ENCODE results near the gene STAT6. TPM values are rescaled to one million over a fixed set of nuclear protein-coding genes. Genes with fewer than 3 reads are reported as not detected.

Gene STAT6
- total RNA-seq, 2 donors from 2014 or later = 124 to 237 TPM

DNA sequence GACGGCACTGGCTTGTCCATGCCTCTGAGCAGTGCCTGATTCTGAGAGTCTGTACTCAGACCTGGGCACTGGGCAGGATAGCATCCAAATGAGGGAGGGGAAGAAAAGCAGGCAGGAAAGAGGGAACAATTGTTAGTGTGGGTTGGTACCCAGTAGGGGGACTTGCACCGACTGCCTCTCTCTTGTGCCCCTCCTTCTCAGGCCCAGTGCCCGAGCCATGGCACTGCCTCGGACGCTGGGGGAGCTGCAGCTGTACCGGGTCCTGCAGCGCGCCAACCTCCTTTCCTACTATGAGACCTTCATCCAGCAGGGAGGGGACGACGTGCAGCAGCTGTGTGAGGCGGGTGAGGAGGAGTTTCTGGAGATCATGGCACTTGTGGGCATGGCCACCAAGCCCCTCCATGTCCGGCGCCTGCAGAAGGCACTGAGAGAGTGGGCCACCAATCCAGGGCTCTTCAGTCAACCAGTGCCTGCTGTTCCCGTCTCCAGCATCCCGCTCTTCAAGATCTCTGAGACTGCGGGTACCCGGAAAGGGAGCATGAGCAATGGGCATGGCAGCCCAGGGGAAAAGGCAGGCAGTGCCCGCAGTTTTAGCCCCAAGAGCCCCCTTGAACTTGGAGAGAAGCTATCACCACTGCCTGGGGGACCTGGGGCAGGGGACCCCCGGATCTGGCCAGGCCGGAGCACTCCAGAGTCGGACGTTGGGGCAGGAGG is 20.1 kb downstream of the STAT6 start:
- DNase-seq (ENCODE audit: low spot score) = no peak
- H3K9me3 ChIP-seq = no peaks in the 10 kb centered on the region
- H3K27ac ChIP-seq = peak overlapping the region; percentile 99
- peak overlapping the region in 1 of 2 donors; percentile 91 for H3K4me3 ChIP-seq
- WGBS = 27% methylated on average over 18 of the region's 22 CpGs
- TF ChIP-seq POLR2A (IDR thresholded peaks at IDR 0.05) = no peak
- TF ChIP-seq, protein P1, sequence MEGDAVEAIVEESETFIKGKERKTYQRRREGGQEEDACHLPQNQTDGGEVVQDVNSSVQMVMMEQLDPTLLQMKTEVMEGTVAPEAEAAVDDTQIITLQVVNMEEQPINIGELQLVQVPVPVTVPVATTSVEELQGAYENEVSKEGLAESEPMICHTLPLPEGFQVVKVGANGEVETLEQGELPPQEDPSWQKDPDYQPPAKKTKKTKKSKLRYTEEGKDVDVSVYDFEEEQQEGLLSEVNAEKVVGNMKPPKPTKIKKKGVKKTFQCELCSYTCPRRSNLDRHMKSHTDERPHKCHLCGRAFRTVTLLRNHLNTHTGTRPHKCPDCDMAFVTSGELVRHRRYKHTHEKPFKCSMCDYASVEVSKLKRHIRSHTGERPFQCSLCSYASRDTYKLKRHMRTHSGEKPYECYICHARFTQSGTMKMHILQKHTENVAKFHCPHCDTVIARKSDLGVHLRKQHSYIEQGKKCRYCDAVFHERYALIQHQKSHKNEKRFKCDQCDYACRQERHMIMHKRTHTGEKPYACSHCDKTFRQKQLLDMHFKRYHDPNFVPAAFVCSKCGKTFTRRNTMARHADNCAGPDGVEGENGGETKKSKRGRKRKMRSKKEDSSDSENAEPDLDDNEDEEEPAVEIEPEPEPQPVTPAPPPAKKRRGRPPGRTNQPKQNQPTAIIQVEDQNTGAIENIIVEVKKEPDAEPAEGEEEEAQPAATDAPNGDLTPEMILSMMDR (IDR thresholded peaks at IDR 0.05) = peak in 2 of 4 experiments; percentile 13 to 30
- H3K4me1 ChIP-seq (replicated peaks) = peaks cover 37% of the 10 kb centered on the region
- H3K27me3 ChIP-seq (replicated peaks; ENCODE audit: insufficient read depth) = no peaks in the 10 kb centered on the region
- H3K36me3 ChIP-seq = peaks cover 0 to 7% of the 10 kb centered on the region in 2 donors
- intact Hi-C loops (cut with DNase I) = no loop called here

DNA sequence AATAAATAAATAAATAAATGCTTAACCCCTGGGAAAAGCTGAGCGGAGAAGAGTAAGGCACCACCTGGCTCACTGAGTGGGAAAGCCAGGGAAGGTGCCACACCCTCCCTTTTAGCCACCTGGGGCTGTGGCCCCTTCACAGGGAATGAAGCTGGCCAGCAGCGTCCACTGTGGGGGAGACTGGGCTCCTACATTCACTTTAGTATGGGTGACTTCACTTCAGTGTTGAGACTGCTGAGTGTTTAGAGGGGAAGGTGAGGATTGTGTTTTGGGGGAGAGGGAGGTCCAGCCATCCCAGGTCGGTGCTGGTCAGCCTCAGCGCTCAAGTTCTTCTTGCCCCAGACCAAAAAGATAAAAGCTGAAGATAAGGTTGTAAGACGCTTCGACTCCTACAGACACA is 20.7 kb downstream of the STAT6 start:
- Histone ChIP-seq H3K27me3 (replicated peaks; ENCODE audit: insufficient read depth) (no peaks in the 10 kb centered on the region), H3K4me1 (replicated peaks) (peaks cover 42% of the 10 kb centered on the region), H3K27ac (peak overlapping the region; percentile 99), H3K9me3 (no peaks in the 10 kb centered on the region), H3K36me3 (peaks cover 0 to 7% of the 10 kb centered on the region in 2 donors), H3K4me3 (peak overlapping the region; percentile 82 to 91)
- DNase-seq (ENCODE audit: low spot score) = no peak
- TF ChIP-seq, protein P1 (IDR thresholded peaks at IDR 0.05) = no peak
- TF ChIP-seq POLR2AphosphoS5 (IDR thresholded peaks at IDR 0.05) = no peak
- intact Hi-C loops (cut with DNase I) = no loop called here
- WGBS = 23% methylated on average over 6 of the region's 6 CpGs

DNA sequence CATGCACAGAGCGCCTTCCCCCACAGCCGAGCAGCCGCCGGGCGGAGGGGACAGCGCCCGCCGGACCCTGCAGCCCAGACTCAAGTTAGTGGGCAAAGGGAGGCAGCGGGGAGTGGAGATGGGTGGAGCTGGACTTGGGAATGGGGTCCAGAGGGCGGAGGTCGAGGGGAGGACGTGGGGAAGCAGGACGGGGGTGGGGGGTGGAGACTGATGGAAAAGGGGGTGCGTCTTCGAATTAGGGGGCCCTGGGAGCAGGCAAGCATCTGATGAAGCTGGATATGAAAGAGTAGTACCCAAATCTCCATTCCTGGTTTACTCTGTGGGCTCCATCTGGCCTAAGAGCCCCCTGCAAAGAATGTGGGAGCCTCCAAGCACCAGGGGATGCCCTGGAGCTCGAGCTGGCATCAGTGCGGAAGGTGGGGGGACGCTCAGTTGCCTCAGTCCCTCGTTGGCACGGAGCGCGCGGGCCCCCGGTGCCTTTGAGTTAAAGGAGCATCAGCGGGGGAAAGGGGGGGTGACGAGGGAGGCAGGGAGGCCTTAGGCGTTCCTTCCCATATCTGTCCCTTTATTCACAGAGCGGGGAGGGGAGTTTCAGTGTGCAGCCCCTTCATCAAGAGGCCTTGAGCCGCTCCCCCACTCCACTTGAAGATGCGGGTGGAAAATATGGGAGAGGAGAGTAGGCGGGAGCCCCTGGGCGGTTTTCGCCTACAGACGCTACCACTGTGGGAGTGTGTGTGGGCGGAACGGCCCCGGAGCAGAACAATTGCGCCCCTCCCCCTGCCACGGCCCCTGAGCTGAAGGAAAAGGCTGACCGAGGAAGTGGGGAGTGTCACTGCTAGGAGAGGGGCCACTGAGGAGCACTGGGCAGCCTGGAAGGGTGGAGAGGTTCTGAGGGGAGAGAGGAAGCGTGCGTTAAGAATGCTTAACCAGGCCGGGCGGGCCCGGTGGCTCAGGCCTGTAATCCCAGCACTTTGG is 21.6 kb downstream of the STAT6 start:
- 1% methylated on average over 44 of the region's 45 CpGs for WGBS
- peaks cover 40% of the 10 kb centered on the region for H3K4me1 ChIP-seq (replicated peaks)
- intact Hi-C loops (cut with DNase I) = loop anchor here (10.0 kb wide), 1 partner anchor 455 kb away; the partner anchor contains the start of gene BAZ2A
- no peaks in the 10 kb centered on the region for H3K36me3 ChIP-seq
- peak overlapping the region; percentile 99 for H3K27ac ChIP-seq
- peak overlapping the region; percentile 82 to 91 for H3K4me3 ChIP-seq
- H3K9me3 ChIP-seq = no peaks in the 10 kb centered on the region
- no peaks in the 10 kb centered on the region for H3K27me3 ChIP-seq (replicated peaks; ENCODE audit: insufficient read depth)
- peak; percentile 52 for DNase-seq (ENCODE audit: low spot score)
- TF ChIP-seq POLR2AphosphoS5 (IDR thresholded peaks at IDR 0.05) = peak; percentile 51
- TF ChIP-seq POLR2A (IDR thresholded peaks at IDR 0.05) = peak; percentile 67
- TF ChIP-seq, protein P1 (IDR thresholded peaks at IDR 0.05) = no peak

DNA sequence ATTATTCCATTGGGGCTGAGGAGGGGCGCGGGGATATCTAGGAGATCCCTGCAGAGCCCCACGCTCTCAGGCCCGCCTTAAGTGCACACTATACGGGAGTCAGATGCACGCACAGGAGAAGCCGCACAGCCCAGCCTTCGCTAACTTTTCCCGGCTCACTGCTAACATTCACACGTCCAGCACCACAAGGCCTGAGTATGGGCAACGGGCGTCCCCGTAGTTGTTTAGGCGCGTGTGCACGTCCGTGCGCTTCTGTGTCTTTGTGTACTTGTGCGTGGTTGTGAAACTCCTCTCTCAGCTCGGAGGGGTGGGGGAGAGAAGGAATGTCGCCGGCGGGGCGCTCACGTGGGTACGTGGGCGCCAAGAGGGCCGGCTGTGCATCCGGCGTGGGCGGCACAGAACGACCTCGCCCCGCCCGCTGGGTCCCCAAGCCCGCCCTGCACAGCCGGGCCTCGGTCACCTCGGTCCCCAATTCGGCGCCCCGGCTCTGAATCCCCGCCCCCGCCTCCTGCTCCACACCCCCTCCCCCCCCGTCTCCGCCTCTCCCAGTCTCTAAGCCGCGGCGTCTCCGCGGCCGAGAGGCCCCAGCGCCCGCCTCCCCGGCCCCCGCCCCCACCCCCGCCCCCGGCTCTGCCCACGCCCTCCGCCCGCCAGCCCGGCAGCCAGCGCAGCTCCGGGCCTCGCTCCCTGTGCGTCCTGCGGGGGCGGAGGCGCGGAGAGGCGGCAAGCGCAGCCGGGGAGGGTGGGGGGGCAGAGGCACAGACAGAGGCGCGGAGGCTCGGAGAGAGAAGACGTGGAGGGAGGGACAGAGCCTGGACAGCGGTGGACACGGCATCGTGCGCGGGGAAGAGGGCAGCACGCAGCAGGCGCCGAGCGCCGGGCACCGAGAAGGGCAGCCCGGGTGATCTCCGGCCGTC is 22.6 kb downstream of the STAT6 start, which contains the start of gene NAB2:
Gene NAB2, plus strand, starts transcription at position 761 of the 917 bp plus-strand sequence. CDS start 158 bp downstream, outside the sequence.
- Histone ChIP-seq H3K36me3 (no peaks in the 10 kb centered on the region), H3K27ac (peak within 1 kb of the TSS; percentile 99), H3K9me3 (no peaks in the 10 kb centered on the region), H3K4me3 (peak within 1 kb of the TSS; percentile 82 to 91), H3K4me1 (replicated peaks) (peaks cover 34% of the 10 kb centered on the region), H3K27me3 (replicated peaks; ENCODE audit: insufficient read depth) (no peaks in the 10 kb centered on the region)
- 2% methylated on average over 61 of the region's 91 CpGs for WGBS
- peak; percentile 97 for DNase-seq (ENCODE audit: low spot score)
- TF ChIP-seq, protein P1 (IDR thresholded peaks at IDR 0.05) = peak in 1 of 4 experiments; percentile 15
- peak; percentile 85 for TF ChIP-seq POLR2A (IDR thresholded peaks at IDR 0.05)
- TF ChIP-seq POLR2AphosphoS5 (IDR thresholded peaks at IDR 0.05) = peak; percentile 87
- intact Hi-C loops (cut with DNase I) = loop anchor here (10.0 kb wide), 1 partner anchor 454 kb away; the partner anchor contains the start of gene BAZ2A
